HG03342 (cell line): Measurements from ENCODE around the gene RAI14.
"Not testable (repeated sequence)": the region's sequence is repeated elsewhere in the genome, so short reads cannot be mapped to it uniquely, and the experiment has no call there.

Experiments
- ATAC-seq: cut with Tn5 transposase; IDR thresholded peaks from one replicate; pipeline ENCODE4 v1.9.1; 2021; ENCODE audit warnings: mild to moderate bottlenecking, moderate library complexity; ENCODE audit not compliant: unreplicated experiment

The RAI14 gene

GRCh38 chr5:34724741-34725140 is 68.6 kb downstream of the RAI14 start:
- ATAC-seq = no peak

GRCh38 chr5:34727166-34727749 is 71.1 kb downstream of the RAI14 start:
- ATAC-seq = not testable (repeated sequence)

GRCh38 chr5:34728236-34728635 is 72.1 kb downstream of the RAI14 start:
- no peak for ATAC-seq

- no peak for ATAC-seq
Observed at GRCh38 chr5:34731435-34732232, 75.5 kb downstream of the RAI14 start.

- no peak for ATAC-seq
Observed at GRCh38 chr5:34734326-34734725, 78.2 kb downstream of the RAI14 start.

- no peak for ATAC-seq
Observed at GRCh38 chr5:34735491-34736426, 79.6 kb downstream of the RAI14 start.

GRCh38 chr5:34736445-34737115 is 80.5 kb downstream of the RAI14 start:
- no peak for ATAC-seq

GRCh38 chr5:34737731-34738130 is 81.6 kb downstream of the RAI14 start:
- no peak for ATAC-seq

GRCh38 chr5:34738381-34738780 is 82.3 kb downstream of the RAI14 start:
- no peak for ATAC-seq

- no peak for ATAC-seq
Observed at GRCh38 chr5:34740389-34740806, 84.3 kb downstream of the RAI14 start.

GRCh38 chr5:34742061-34742460 is 85.9 kb downstream of the RAI14 start:
- ATAC-seq = no peak

- no peak for ATAC-seq
Observed at GRCh38 chr5:34743878-34744277, 87.8 kb downstream of the RAI14 start.

GRCh38 chr5:34748431-34748830 is 92.3 kb downstream of the RAI14 start:
- ATAC-seq = no peak

- ATAC-seq = no peak
Observed at GRCh38 chr5:34749431-34749873, 93.3 kb downstream of the RAI14 start.

- no peak for ATAC-seq
Observed at GRCh38 chr5:34750206-34750605, 94.1 kb downstream of the RAI14 start.

GRCh38 chr5:34751807-34752736 is 95.9 kb downstream of the RAI14 start:
- ATAC-seq = no peak

GRCh38 chr5:34753236-34753635 is 97.1 kb downstream of the RAI14 start:
- not testable (repeated sequence) for ATAC-seq

GRCh38 chr5:34755926-34756325 is 99.8 kb downstream of the RAI14 start:
- no peak for ATAC-seq

- ATAC-seq = no peak
Observed at GRCh38 chr5:34756781-34757624, 100.9 kb downstream of the RAI14 start.
